Measurements from ENCODE around the gene LRRC53. TPM values are rescaled to one million over a fixed set of nuclear protein-coding genes. Genes with fewer than 3 reads are reported as not detected.

The LRRC53 gene
- total and polyA plus RNA-seq, 12 donors: not detected

- TF ChIP-seq CTCF (IDR thresholded peaks at IDR 0.05): no peak
- Histone ChIP-seq H3K9me3 (no peaks in the 10 kb centered on the region), H3K27ac (no peak overlapping the region), H3K27me3 (no peaks in the 10 kb centered on the region), H3K4me1 (peaks cover 0 to 8% (median 0%) of the 10 kb centered on the region in 9 donors), H3K4me3 (no peak overlapping the region), H3K36me3 (peaks cover 0 to 18% (median 0%) of the 10 kb centered on the region in 9 donors)
- intact Hi-C loops (cut with DNase I): no loop called here
- ATAC-seq (no peak), DNase-seq (no peak)
These were observed 15.7 kb downstream of the LRRC53 start for GRCh38 chr1:74496669-74497068.

GRCh38 chr1:74486036-74486435 is 26.4 kb downstream of the LRRC53 start:
- Histone ChIP-seq H3K27ac (no peak overlapping the region), H3K36me3 (no peaks in the 10 kb centered on the region), H3K27me3 (no peaks in the 10 kb centered on the region), H3K9me3 (no peaks in the 10 kb centered on the region), H3K4me3 (no peak overlapping the region), H3K4me1 (peaks cover 0 to 5% (median 0%) of the 10 kb centered on the region in 9 donors)
- ATAC-seq: no peak
- no peak for DNase-seq
- intact Hi-C loops (cut with DNase I): no loop called here
- no peak for TF ChIP-seq CTCF (IDR thresholded peaks at IDR 0.05)
- 65 to 80% methylated on average over 1 of the region's 1 CpG for WGBS, 2 donors

- intact Hi-C loops (cut with DNase I): no loop called here
- WGBS, 2 donors: 80% methylated on average over 3 of the region's 3 CpGs
- H3K27me3 ChIP-seq: no peaks in the 10 kb centered on the region
These were observed 26.8 kb downstream of the LRRC53 start for GRCh38 chr1:74485622-74486021.

GRCh38 chr1:74481607-74482006 is 30.8 kb downstream of the LRRC53 start:
- 78 to 82% methylated on average over 3 of the region's 3 CpGs for WGBS, 2 donors
- H3K27ac ChIP-seq: no peak overlapping the region
- no peak for TF ChIP-seq CTCF (IDR thresholded peaks at IDR 0.05)
- H3K4me1 ChIP-seq: peaks cover 0 to 10% (median 0%) of the 10 kb centered on the region in 9 donors
- H3K4me3 ChIP-seq: no peak overlapping the region
- ATAC-seq (no peak), DNase-seq (no peak)
- H3K9me3 ChIP-seq: no peaks in the 10 kb centered on the region
- H3K27me3 ChIP-seq: no peaks in the 10 kb centered on the region
- intact Hi-C loops (cut with DNase I): no loop called here
- no peaks in the 10 kb centered on the region for H3K36me3 ChIP-seq

More at GRCh38 chr1:74485622-74486021, 26.8 kb downstream of the LRRC53 start:
- Histone ChIP-seq H3K27ac (no peak overlapping the region), H3K36me3 (no peaks in the 10 kb centered on the region), H3K9me3 (no peaks in the 10 kb centered on the region), H3K4me1 (peaks cover 0 to 5% (median 0%) of the 10 kb centered on the region in 9 donors), H3K4me3 (no peak overlapping the region)
- ATAC-seq (peak in 2 of 8 donors; percentile 43 to 53), DNase-seq (no peak)
- no peak for TF ChIP-seq CTCF (IDR thresholded peaks at IDR 0.05)

All from heart right ventricle (tissue), 16 donors.